HUES6 (cell line): ENCODE results near the gene STK16.
"Not testable (repeated sequence)": the region's sequence is repeated elsewhere in the genome, so short reads cannot be mapped to it uniquely, and the experiment has no call there.

ENCODE experiments used
- H3K27ac ChIP-seq: 2 replicates; pipeline ENCODE4 v1.7.0; 2013; ENCODE audit warnings: low read depth, mild to moderate bottlenecking, low read length, inconsistent platforms
- H3K27me3 ChIP-seq: 2 replicates; pipeline ENCODE4 v1.6.1; 2013; ENCODE audit warnings: low read length; ENCODE audit not compliant: control insufficient read depth, insufficient read depth
- H3K36me3 ChIP-seq: 2 replicates; pipeline ENCODE4 v1.6.1; 2013; ENCODE audit warnings: low read length; ENCODE audit not compliant: control insufficient read depth, insufficient read depth
- H3K4me1 ChIP-seq: 2 replicates; pipeline ENCODE4 v1.6.1; 2013; ENCODE audit warnings: low read length; ENCODE audit not compliant: control insufficient read depth, insufficient read depth
- H3K4me3 ChIP-seq: 2 replicates; pipeline ENCODE4 v1.5.1; 2013; ENCODE audit warnings: low read depth, low read length
- H3K9ac ChIP-seq: one replicate; pipeline ENCODE4 v1.6.1; 2013; ENCODE audit warnings: mild to moderate bottlenecking, low read length
- H3K9me3 ChIP-seq: 2 replicates; pipeline ENCODE4 v1.6.1; 2013; ENCODE audit warnings: low read depth, low read length; ENCODE audit not compliant: control insufficient read depth, insufficient read depth

Gene STK16

GRCh38 chr2:219284501-219285372 is 39.5 kb downstream of the STK16 start:
- Histone ChIP-seq H3K36me3 (peaks cover 24% of the 10 kb centered on the region), H3K9ac (no peak overlapping the region), H3K27ac (no peak overlapping the region), H3K27me3 (no peaks in the 10 kb centered on the region), H3K4me3 (no peak overlapping the region), H3K4me1 (peaks cover 19% of the 10 kb centered on the region), H3K9me3 (no peaks in the 10 kb centered on the region)

- Histone ChIP-seq H3K9ac (no peak overlapping the region), H3K4me3 (no peak overlapping the region), H3K27me3 (no peaks in the 10 kb centered on the region), H3K36me3 (peaks cover 24% of the 10 kb centered on the region), H3K9me3 (no peaks in the 10 kb centered on the region), H3K4me1 (peaks cover 13% of the 10 kb centered on the region), H3K27ac (no peak overlapping the region)
These were observed 40.1 kb downstream of the STK16 start for GRCh38 chr2:219285373-219285735.

- no peaks in the 10 kb centered on the region for H3K9me3 ChIP-seq
- 0 out of 2 replicates have a peak overlapping the region, but pooled peaks have one; percentile 21 for H3K4me3 ChIP-seq
- H3K27me3 ChIP-seq, result no peaks in the 10 kb centered on the region
- H3K4me1 ChIP-seq, result peaks cover 11% of the 10 kb centered on the region
- H3K27ac ChIP-seq, result no peak overlapping the region
- H3K36me3 ChIP-seq, result peaks cover 24% of the 10 kb centered on the region
- no peak overlapping the region for H3K9ac ChIP-seq
These were observed 40.7 kb downstream of the STK16 start for GRCh38 chr2:219285894-219286425.

GRCh38 chr2:219286436-219287115 is 41.3 kb downstream of the STK16 start:
- H3K4me3 ChIP-seq, result 0 out of 2 replicates have a peak overlapping the region, but pooled peaks have one; percentile 21
- no peak overlapping the region for H3K9ac ChIP-seq
- H3K9me3 ChIP-seq, result no peaks in the 10 kb centered on the region
- H3K27me3 ChIP-seq, result no peaks in the 10 kb centered on the region
- no peak overlapping the region for H3K27ac ChIP-seq
- H3K36me3 ChIP-seq, result peaks cover 22% of the 10 kb centered on the region
- H3K4me1 ChIP-seq, result peaks cover 11% of the 10 kb centered on the region

GRCh38 chr2:219287116-219287440 is 41.8 kb downstream of the STK16 start:
- H3K4me3 ChIP-seq, H3K9me3 ChIP-seq, H3K9ac ChIP-seq, H3K27ac ChIP-seq, H3K27me3 ChIP-seq: not testable (repeated sequence)
- peaks cover 18% of the 10 kb centered on the region for H3K36me3 ChIP-seq
- H3K4me1 ChIP-seq, result peaks cover 11% of the 10 kb centered on the region

GRCh38 chr2:219287580-219288265 is 42.4 kb downstream of the STK16 start:
- H3K27me3 ChIP-seq, result no peaks in the 10 kb centered on the region
- H3K9me3 ChIP-seq, result no peaks in the 10 kb centered on the region
- peaks cover 15% of the 10 kb centered on the region for H3K36me3 ChIP-seq
- H3K4me1 ChIP-seq, result peaks cover 11% of the 10 kb centered on the region
- no peak overlapping the region for H3K9ac ChIP-seq
- no peak overlapping the region for H3K27ac ChIP-seq
- H3K4me3 ChIP-seq, result no peak overlapping the region

- Histone ChIP-seq H3K27me3 (peaks cover 6% of the 10 kb centered on the region; the same call in 1 of the 2 replicates), H3K9me3 (no peaks in the 10 kb centered on the region), H3K4me1 (peaks cover 15% of the 10 kb centered on the region), H3K9ac (no peak overlapping the region), H3K4me3 (no peak overlapping the region), H3K27ac (no peak overlapping the region), H3K36me3 (peaks cover 8% of the 10 kb centered on the region)
These were observed 43.9 kb downstream of the STK16 start for GRCh38 chr2:219289195-219289536.

- Histone ChIP-seq H3K4me1 (peaks cover 16% of the 10 kb centered on the region), H3K27ac (no peak overlapping the region), H3K4me3 (no peak overlapping the region), H3K9ac (no peak overlapping the region), H3K36me3 (peaks cover 3% of the 10 kb centered on the region; the same call in 1 of the 2 replicates), H3K27me3 (peaks cover 7% of the 10 kb centered on the region; the same call in 1 of the 2 replicates), H3K9me3 (no peaks in the 10 kb centered on the region)
These were observed 44.5 kb downstream of the STK16 start for GRCh38 chr2:219289537-219290361.

- Histone ChIP-seq H3K4me3 (no peak overlapping the region), H3K9me3 (no peaks in the 10 kb centered on the region), H3K27me3 (peaks cover 13% of the 10 kb centered on the region), H3K36me3 (no peaks in the 10 kb centered on the region), H3K9ac (no peak overlapping the region), H3K4me1 (peaks cover 14% of the 10 kb centered on the region), H3K27ac (no peak overlapping the region)
These were observed 45.3 kb downstream of the STK16 start for GRCh38 chr2:219290381-219291171.

GRCh38 chr2:219291394-219291793 is 46.1 kb downstream of the STK16 start:
- no peaks in the 10 kb centered on the region for H3K9me3 ChIP-seq
- peaks cover 9% of the 10 kb centered on the region for H3K4me1 ChIP-seq
- peaks cover 20% of the 10 kb centered on the region for H3K27me3 ChIP-seq
- H3K27ac ChIP-seq, result no peak overlapping the region
- no peak overlapping the region for H3K4me3 ChIP-seq
- no peak overlapping the region for H3K9ac ChIP-seq
- H3K36me3 ChIP-seq, result no peaks in the 10 kb centered on the region
